Erythroblast (primary cell): ENCODE data around the gene SPTBN1.

Experiments used
- GATA1 ChIP-seq: IDR thresholded peaks from 2 replicates; pipeline ENCODE4 v1.6.1; 2011; ENCODE audit warnings: low read depth, mild to moderate bottlenecking, control low read depth, low read length, moderate library complexity
- POLR2A ChIP-seq: IDR thresholded peaks from 2 replicates; pipeline ENCODE4 v1.6.1; 2011; ENCODE audit warnings: mild to moderate bottlenecking, low read length

DNA sequence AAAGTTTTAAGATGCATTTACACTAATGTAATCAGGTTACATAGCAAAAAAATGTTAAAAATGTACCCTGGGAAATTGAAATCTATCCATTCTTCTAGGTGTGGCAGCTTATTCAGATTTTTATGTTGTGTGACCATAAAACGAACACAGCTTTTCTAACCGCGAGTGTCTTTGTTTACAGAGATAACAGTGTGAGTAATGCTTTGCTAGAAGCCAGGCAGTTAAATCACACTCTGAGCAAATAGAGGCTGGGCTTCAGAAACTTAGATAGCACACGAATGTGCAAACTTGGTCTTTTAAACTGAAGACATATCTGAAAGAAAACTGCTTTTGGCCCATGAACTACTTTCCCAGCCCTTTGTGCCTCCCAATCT, 116.1 kb downstream of the SPTBN1 start:
- no peak for TF ChIP-seq POLR2A
- TF ChIP-seq GATA1: no peak
